IMR-90 (cell line): Measurements from ENCODE around the gene ZFPM1. TPM values are rescaled to one million over a fixed set of nuclear protein-coding genes. Genes with fewer than 3 reads are reported as not detected.

Experiments used
- ATAC-seq: fragments of 200-7000 bp; cut with Tn5 transposase; 2 replicates; pipeline ENCODE4 v1.9.1; 2020; ENCODE audit warnings: low read depth, mild to moderate bottlenecking, moderate library complexity
- BruUV-seq: library from RNA; stranded (reverse); fragments of 400-500 nt; replicated peaks from 2 replicates; lab custom pipeline; 2021; lab: Mats Ljungman, UMichigan
- CTCF ChIA-PET: fragments of 300-600 bp; formaldehyde crosslinking; extraction: SDS; loops from one replicate; lab custom pipeline; 2021; ENCODE audit warnings: antibody characterized with exemption; lab: Yijun Ruan, JAX
- POLR2A ChIA-PET: fragments of 300-600 bp; sonication (Branson Sonifier 250); formaldehyde crosslinking; loops from one replicate; lab custom pipeline; 2022; ENCODE audit warnings: antibody characterized with exemption; ENCODE audit not compliant: unreplicated experiment; lab: Charles Lee
- DNase-seq: peaks from one replicate; pipeline ENCODE4 v3.0.0; 2013
- H2AFZ ChIP-seq: replicated peaks from 2 replicates; pipeline ENCODE3; 2013; ENCODE audit warnings: low read length, mild to moderate bottlenecking; ENCODE audit not compliant: poor library complexity
- H2AK5ac ChIP-seq: 2 replicates; pipeline ENCODE4 v1.6.1; 2013; ENCODE audit warnings: low read depth, low read length, inconsistent platforms
- H2AK9ac ChIP-seq: replicated peaks from 2 replicates; pipeline ENCODE3; 2013; ENCODE audit warnings: mild to moderate bottlenecking, low read depth, low read length, moderate library complexity; ENCODE audit not compliant: poor library complexity
- H2BK120ac ChIP-seq: 2 replicates; pipeline ENCODE4 v1.6.1; 2013; ENCODE audit warnings: low read depth, low read length, inconsistent platforms
- H2BK15ac ChIP-seq: 3 replicates; pipeline ENCODE4 v1.6.1; 2013; ENCODE audit warnings: low read depth, low read length, inconsistent platforms
- H2BK20ac ChIP-seq: 2 replicates; pipeline ENCODE4 v1.6.1; 2013; ENCODE audit warnings: low read depth, mild to moderate bottlenecking, inconsistent platforms, low read length, moderate library complexity
- H2BK5ac ChIP-seq: 2 replicates; pipeline ENCODE4 v1.6.1; 2013; ENCODE audit warnings: mild to moderate bottlenecking, low read depth, low read length, inconsistent platforms; ENCODE audit not compliant: poor library complexity, severe bottlenecking
- H3K14ac ChIP-seq: replicated peaks from 2 replicates; pipeline ENCODE4 v1.6.1; 2013; ENCODE audit warnings: low read depth, low read length, inconsistent platforms
- H3K18ac ChIP-seq: 2 replicates; pipeline ENCODE4 v1.6.1; 2013; ENCODE audit warnings: low read depth, low read length, control low read depth
- H3K23ac ChIP-seq: 2 replicates; pipeline ENCODE4 v1.6.1; 2013; ENCODE audit warnings: low read depth, low read length, inconsistent platforms
- H3K27ac ChIP-seq: 2 replicates; pipeline ENCODE4 v1.5.1; 2013; ENCODE audit warnings: mild to moderate bottlenecking, control low read depth, low read length; ENCODE audit not compliant: insufficient read depth
- H3K27me3 ChIP-seq: 2 replicates; pipeline ENCODE4 v1.6.1; 2013; ENCODE audit warnings: low read length; ENCODE audit not compliant: control insufficient read depth, insufficient read depth
- H3K36me3 ChIP-seq: 2 replicates; pipeline ENCODE4 v1.6.1; 2013; ENCODE audit warnings: low read length, mixed read lengths; ENCODE audit not compliant: control insufficient read depth, insufficient read depth
- H3K4ac ChIP-seq: 2 replicates; pipeline ENCODE4 v1.6.1; 2013; ENCODE audit warnings: low read depth, low read length, inconsistent platforms
- H3K4me1 ChIP-seq: 2 replicates; pipeline ENCODE4 v1.6.1; 2013; ENCODE audit warnings: low read length, mixed read lengths; ENCODE audit not compliant: control insufficient read depth, insufficient read depth
- H3K4me2 ChIP-seq: 2 replicates; pipeline ENCODE4 v1.6.1; 2013; ENCODE audit warnings: low read depth, mild to moderate bottlenecking, control low read depth, low read length, moderate library complexity
- H3K4me3 ChIP-seq: 2 replicates; pipeline ENCODE4 v1.5.1; 2013; ENCODE audit warnings: low read depth, mild to moderate bottlenecking, control low read depth, low read length, moderate library complexity; ENCODE audit not compliant: insufficient read depth
- H3K56ac ChIP-seq: 2 replicates; pipeline ENCODE4 v1.6.1; 2013; ENCODE audit warnings: low read length, inconsistent platforms; ENCODE audit not compliant: insufficient read depth; ENCODE audit errors: extremely low read depth
- H3K79me1 ChIP-seq, 2 experiments: 2 replicates each; pipeline ENCODE4 v1.6.1; 2013; ENCODE audit warnings: low read length in 2 of 2, inconsistent platforms in 1 of 2, low read depth in 1 of 2
- H3K9ac ChIP-seq: 2 replicates; pipeline ENCODE4 v1.6.1; 2013; ENCODE audit warnings: low read depth, low read length, control low read depth
- H3K9me1 ChIP-seq: 2 replicates; pipeline ENCODE4 v1.6.1; 2013; ENCODE audit warnings: low read length, inconsistent platforms; ENCODE audit not compliant: insufficient read depth
- H3K9me3 ChIP-seq: 2 replicates; pipeline ENCODE4 v1.6.1; 2013; ENCODE audit warnings: low read length; ENCODE audit not compliant: control insufficient read depth, insufficient read depth
- H4K20me1 ChIP-seq: 2 replicates; pipeline ENCODE4 v1.6.1; 2013; ENCODE audit warnings: low read length, inconsistent platforms; ENCODE audit not compliant: insufficient read depth
- H4K5ac ChIP-seq: 2 replicates; pipeline ENCODE4 v1.6.1; 2013; ENCODE audit warnings: mild to moderate bottlenecking, low read depth, low read length, control low read depth
- H4K8ac ChIP-seq, 2 experiments: 2 replicates each; pipeline ENCODE4 v1.6.1; 2013; ENCODE audit warnings: low read depth in 2 of 2, low read length in 2 of 2, control low read depth in 1 of 2, inconsistent platforms in 1 of 2
- H4K91ac ChIP-seq: 2 replicates; pipeline ENCODE4 v1.6.1; 2013; ENCODE audit warnings: low read depth, low read length, inconsistent platforms; ENCODE audit not compliant: insufficient read depth
- CHD1 ChIP-seq: IDR thresholded peaks from 2 replicates; pipeline ENCODE4 v1.6.1; 2012; ENCODE audit warnings: low read depth, low read length, improper control_type of control experiment
- WGBS, 2 experiments: methylation state at CpG; one replicate each; pipeline versions ENCODE4 v1.1.5 to v1.1.7; 2013; ENCODE audit warnings: missing lambda C conversion rate in 2 of 2; ENCODE audit not compliant: insufficient read length in 1 of 2; ENCODE audit errors: extremely low coverage in 2 of 2; 5-methylcytosine and 5-hydroxymethylcytosine counted together
- dilution Hi-C: fragments of 300-500 bp; cut with HindIII; formaldehyde crosslinking; loops from one replicate; pipeline ENCODE4 v1.14.3; 2018; ENCODE audit warnings: low sequenced_read_pairs; ENCODE audit not compliant: unreplicated experiment
- in situ Hi-C: fragments of 300-500 bp; cut with MboI; formaldehyde crosslinking; loops from 3 replicates; pipeline ENCODE4 v1.14.3; 2019; ENCODE audit warnings: low sequenced_read_pairs, inconsistent platforms, mixed read lengths
- intact Hi-C: fragments of 100-400 bp; cut with micrococcal nuclease; formaldehyde crosslinking; loops from 2 replicates; pipeline ENCODE4 v1.10.0; 2022
- polyA plus RNA-seq, 3 experiments: library from polyadenylated mRNA; depleted of rRNA; stranded (reverse); fragments of >200 nt; gene quantifications; 2 replicates each; pipeline ENCODE4 v1.2.3, GENCODE V29; 2012; ENCODE audit warnings: low replicate concordance in 1 of 3
- total RNA-seq: library from RNA; depleted of rRNA; stranded (reverse); fragments of >200 nt; gene quantifications from 2 replicates; pipeline ENCODE4 v1.2.3, GENCODE V29; 2012

The ZFPM1 gene
- total and polyA plus RNA-seq, 2 of the 4 experiments (the other 2 are of a cell fraction) = 0.36 to 1.1 TPM

GRCh38 chr16:88515925-88516594, 63.0 kb downstream of the ZFPM1 start:
- no peak for TF ChIP-seq CHD1
- 67% methylated on average over 1 of the region's 23 CpGs; no CpG with 5 or more reads in 1 of the 2 experiments for WGBS, 2 experiments
- ChIA-PET CTCF (interaction anchor here (0.6 to 0.9 kb wide), 2 partner anchors 35 to 62 kb away, joined by 3 read pairs; no protein-coding TSS in a partner anchor), POLR2A (no interaction called here)
- Histone ChIP-seq H3K4me2 (no peak overlapping the region), H4K5ac (no peak overlapping the region), H3K9ac (no peak overlapping the region), H4K91ac (no peak overlapping the region), H3K27ac (no peak overlapping the region), H3K4me1 (no peaks in the 10 kb centered on the region), H2BK15ac (no peak overlapping the region), H2AK9ac (no peak overlapping the region), H3K18ac (no peak overlapping the region), H3K4me3 (no peak overlapping the region), H3K23ac (no peak overlapping the region), H3K27me3 (no peaks in the 10 kb centered on the region), H3K79me1 (no peaks in the 10 kb centered on the region), H4K8ac (no peak overlapping the region), H3K14ac (no peak overlapping the region), H2AK5ac (no peak overlapping the region), H3K56ac (no peak overlapping the region), H2BK5ac (no peak overlapping the region), H2BK20ac (no peak overlapping the region), H3K4ac (no peak overlapping the region), H4K20me1 (no peaks in the 10 kb centered on the region; the same call in 1 of the 2 replicates), H2BK120ac (no peak overlapping the region), H3K9me3 (no peaks in the 10 kb centered on the region; the same call in 1 of the 2 replicates), H2AFZ (no peak overlapping the region), H3K9me1 (no peaks in the 10 kb centered on the region), H3K36me3 (no peaks in the 10 kb centered on the region)
- in situ Hi-C loops = no loop called here
- intact Hi-C loops = no loop called here
- DNase-seq = no peak
- dilution Hi-C loops = no loop called here
- no peak for ATAC-seq
- BruUV-seq = no TSS peak
